ENCODE data around the gene EMC6.

- TF ChIP-seq, protein P1, sequence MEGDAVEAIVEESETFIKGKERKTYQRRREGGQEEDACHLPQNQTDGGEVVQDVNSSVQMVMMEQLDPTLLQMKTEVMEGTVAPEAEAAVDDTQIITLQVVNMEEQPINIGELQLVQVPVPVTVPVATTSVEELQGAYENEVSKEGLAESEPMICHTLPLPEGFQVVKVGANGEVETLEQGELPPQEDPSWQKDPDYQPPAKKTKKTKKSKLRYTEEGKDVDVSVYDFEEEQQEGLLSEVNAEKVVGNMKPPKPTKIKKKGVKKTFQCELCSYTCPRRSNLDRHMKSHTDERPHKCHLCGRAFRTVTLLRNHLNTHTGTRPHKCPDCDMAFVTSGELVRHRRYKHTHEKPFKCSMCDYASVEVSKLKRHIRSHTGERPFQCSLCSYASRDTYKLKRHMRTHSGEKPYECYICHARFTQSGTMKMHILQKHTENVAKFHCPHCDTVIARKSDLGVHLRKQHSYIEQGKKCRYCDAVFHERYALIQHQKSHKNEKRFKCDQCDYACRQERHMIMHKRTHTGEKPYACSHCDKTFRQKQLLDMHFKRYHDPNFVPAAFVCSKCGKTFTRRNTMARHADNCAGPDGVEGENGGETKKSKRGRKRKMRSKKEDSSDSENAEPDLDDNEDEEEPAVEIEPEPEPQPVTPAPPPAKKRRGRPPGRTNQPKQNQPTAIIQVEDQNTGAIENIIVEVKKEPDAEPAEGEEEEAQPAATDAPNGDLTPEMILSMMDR (IDR thresholded peaks at IDR 0.05) = no peak
- no peak for TF ChIP-seq POLR2A (IDR thresholded peaks at IDR 0.05; ENCODE audit: low read depth)
Observed at GRCh38 chr17:3658784-3659449, 9.7 kb upstream of the EMC6 start.

All from esophagus muscularis mucosa (tissue), 3 donors.